Neural progenitor cell (in vitro differentiated cells): ENCODE results near the gene CSF1R.

ENCODE experiments used
- CTCF ChIP-seq: fragments of 200-600 bp; sonication (generic); IDR thresholded peaks from 2 replicates; pipeline ENCODE4 v1.5.1; 2017; ENCODE audit warnings: antibody characterized with exemption, mild to moderate bottlenecking
- EZH2 ChIP-seq: fragments of 200-600 bp; sonication (generic); IDR thresholded peaks from 2 replicates; pipeline ENCODE4 v1.6.1; 2017; ENCODE audit warnings: antibody characterized with exemption, mild to moderate bottlenecking, moderate library complexity
- EZH2phosphoT487 ChIP-seq: fragments of 200-600 bp; sonication (generic); IDR thresholded peaks from 2 replicates; pipeline ENCODE4 v1.6.1; 2017; ENCODE audit warnings: antibody characterized with exemption

- TF ChIP-seq CTCF, result no peak
- no peak for TF ChIP-seq EZH2phosphoT487
- no peak for TF ChIP-seq EZH2
These were observed 23.6 kb upstream of the CSF1R start for GRCh38 chr5:150109921-150110320.
